Measurements from ENCODE around the gene KRTAP1-5.
"Not testable (repeated sequence)": the region's sequence is repeated elsewhere in the genome, so short reads cannot be mapped to it uniquely, and the experiment has no call there.

KRTAP1-5 gene

DNA sequence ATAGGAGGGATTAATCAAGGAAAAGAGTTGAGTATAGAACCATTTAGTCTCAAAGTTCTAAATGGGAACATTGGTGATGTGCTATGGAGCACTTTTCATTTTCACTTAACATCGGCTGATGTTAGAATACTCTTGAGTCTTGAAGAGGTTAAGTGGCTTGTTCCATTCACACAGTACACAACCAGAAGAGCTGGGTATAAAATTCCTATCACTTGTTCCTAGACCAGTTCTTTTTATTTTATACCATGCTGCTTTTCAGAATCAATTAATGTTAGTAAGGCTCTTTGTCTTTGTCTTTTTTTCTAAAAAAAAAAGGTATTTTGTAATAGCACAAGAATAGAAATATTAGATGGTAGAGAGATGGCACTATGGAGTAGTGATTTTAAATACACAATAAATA, 15.9 kb upstream of the KRTAP1-5 start:
- TF ChIP-seq, protein P1, sequence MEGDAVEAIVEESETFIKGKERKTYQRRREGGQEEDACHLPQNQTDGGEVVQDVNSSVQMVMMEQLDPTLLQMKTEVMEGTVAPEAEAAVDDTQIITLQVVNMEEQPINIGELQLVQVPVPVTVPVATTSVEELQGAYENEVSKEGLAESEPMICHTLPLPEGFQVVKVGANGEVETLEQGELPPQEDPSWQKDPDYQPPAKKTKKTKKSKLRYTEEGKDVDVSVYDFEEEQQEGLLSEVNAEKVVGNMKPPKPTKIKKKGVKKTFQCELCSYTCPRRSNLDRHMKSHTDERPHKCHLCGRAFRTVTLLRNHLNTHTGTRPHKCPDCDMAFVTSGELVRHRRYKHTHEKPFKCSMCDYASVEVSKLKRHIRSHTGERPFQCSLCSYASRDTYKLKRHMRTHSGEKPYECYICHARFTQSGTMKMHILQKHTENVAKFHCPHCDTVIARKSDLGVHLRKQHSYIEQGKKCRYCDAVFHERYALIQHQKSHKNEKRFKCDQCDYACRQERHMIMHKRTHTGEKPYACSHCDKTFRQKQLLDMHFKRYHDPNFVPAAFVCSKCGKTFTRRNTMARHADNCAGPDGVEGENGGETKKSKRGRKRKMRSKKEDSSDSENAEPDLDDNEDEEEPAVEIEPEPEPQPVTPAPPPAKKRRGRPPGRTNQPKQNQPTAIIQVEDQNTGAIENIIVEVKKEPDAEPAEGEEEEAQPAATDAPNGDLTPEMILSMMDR (IDR thresholded peaks at IDR 0.05; ENCODE audit: low read depth, low read length, missing control alignments) = no peak
- H3K4me3 ChIP-seq (replicated peaks; ENCODE audit: low read depth, low read length) = no peak overlapping the region
- no peak for DNase-seq (ENCODE audit: extremely low read depth, low read depth)

DNA sequence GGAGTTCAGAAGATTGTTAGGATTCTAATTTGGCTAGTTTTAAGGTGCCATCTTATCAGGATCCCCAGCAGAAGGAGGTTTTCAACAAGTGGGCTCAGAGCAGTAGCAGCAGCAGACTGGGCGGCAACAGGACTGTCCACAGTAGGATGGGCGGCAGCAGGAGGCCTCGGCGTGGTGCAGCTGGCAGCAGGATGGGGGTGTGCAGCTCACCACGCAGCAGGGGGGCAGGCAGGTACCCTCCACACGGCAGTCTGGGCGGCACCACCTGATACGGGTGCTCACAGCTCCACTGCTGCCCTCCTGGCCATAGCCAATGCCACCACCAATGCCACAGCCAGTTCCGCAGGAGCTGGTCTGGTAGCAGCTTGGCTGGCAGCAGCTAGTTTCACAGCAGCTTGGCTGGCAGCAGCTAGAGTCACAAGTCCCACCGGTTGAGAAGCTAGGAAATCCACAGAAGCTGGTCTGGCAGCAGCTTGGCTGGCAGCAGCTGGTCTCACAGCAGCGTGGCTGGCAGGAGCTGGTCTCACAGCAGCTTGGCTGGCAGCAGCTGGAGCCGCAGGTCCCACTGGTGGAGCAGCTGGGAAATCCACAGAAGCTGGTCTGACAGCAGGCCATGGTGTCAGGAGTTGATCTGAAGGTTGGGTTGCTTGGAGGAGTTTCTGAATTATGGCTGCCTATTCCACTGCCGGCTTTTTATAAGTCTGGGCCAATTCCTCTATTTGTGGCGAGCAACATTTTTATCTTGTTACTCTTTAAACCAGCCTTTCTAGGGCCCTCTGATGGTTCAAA, 14.0 kb upstream of the KRTAP1-5 start, which contains the start of gene KRTAP1-1:
TSS of gene KRTAP1-1 (minus strand) at position 668 of the 789 bp plus-strand sequence. CDS start at position 615, 53 bp downstream.
- not testable (repeated sequence) for H3K4me3 ChIP-seq (replicated peaks; ENCODE audit: low read depth, low read length); DNase-seq (ENCODE audit: extremely low read depth, low read depth)

DNA sequence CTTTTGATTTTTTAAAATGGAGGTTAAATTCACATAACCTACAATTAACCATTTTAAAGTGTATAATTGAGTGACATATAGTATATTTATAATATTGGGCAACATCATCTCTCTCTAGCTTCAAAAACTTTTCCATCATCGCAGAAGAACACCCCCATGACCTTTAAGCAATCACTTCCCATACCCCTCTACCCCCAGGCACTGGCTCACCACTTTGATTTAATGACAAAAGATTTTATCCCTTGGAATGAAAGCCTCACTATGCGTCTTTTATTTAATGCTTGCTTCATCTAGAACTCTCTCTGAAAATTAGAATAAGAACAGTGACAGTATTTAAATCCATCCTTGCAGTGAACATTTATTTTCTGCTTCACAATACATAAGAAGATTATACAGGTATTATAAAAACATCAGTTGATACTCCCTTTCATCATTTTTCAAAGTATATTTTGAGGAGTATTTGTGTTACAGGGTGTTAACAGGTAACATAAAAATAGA, 10.9 kb upstream of the KRTAP1-5 start:
- TF ChIP-seq, protein P1 (IDR thresholded peaks at IDR 0.05; ENCODE audit: low read depth, low read length, missing control alignments) = no peak
- no peak for DNase-seq (ENCODE audit: extremely low read depth, low read depth)
- no peak overlapping the region for H3K4me3 ChIP-seq (replicated peaks; ENCODE audit: low read depth, low read length)

DNA sequence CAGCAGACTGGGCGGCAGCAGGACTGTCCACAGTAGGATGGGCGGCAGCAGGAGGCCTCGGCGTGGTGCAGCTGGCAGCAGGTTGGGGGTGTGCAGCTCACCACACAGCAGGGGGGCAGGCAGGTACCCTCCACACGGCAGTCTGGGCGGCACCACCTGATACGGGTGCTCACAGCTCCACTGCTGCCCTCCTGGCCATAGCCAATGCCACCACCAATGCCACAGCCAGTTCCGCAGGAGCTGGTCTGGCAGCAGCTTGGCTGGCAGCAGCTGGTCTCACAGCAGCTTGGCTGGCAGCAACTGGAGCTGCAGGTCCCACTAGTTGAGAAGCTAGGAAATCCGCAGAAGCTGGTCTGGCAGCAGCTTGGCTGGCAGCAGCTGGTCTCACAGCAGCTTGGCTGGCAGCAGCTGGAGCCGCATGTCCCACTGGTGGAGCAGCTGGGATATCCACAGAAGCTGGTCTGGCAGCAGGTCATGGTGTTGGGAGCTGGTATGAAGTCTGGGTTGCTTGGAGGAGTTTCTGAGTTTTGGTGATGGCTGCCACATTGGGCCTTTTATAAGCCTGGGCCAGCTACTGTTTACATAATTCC, 7.4 kb upstream of the KRTAP1-5 start, which contains the start of gene KRTAP1-3:
TSS of gene KRTAP1-3 (minus strand) at position 529 of the 590 bp plus-strand sequence. CDS start at position 476, 53 bp downstream.
- not testable (repeated sequence) for DNase-seq (ENCODE audit: extremely low read depth, low read depth); H3K4me3 ChIP-seq (replicated peaks; ENCODE audit: low read depth, low read length)

DNA sequence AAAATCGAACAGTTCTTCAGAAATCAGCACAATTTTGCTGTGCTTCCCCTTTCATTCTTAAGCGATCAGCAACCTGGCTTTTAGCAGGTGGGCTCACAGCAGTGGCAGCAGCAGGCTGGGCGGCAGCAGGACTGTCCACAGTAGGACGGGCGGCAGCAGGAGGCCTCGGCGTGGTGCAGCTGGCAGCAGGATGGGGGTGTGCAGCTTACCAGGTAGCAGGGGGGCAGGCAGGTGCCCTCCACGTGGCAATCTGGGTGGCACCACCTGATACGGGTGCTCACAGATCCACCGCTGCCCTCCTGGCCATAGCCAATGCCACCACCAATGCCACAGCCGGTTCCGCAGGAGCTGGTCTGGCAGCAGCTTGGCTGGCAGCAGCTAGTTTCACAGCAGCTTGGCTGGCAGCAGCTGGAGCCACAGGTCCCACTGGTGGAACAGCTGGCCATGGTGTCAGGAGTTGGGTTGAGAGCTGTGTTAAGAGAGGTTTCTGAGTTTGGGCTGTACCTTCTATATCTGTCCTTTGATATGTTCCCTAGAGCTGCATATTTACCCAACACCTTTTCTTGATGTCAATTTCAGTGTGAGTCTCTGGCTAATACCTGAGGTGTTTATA, 2.7 kb upstream of the KRTAP1-5 start, which contains the start of gene KRTAP1-4:
TSS of gene KRTAP1-4 (minus strand) at position 563 of the 613 bp plus-strand sequence. CDS start at position 446, 117 bp downstream.
- H3K4me3 ChIP-seq (replicated peaks; ENCODE audit: low read depth, low read length) = no peak within 1 kb of the TSS
- DNase-seq (ENCODE audit: extremely low read depth, low read depth) = no peak
- TF ChIP-seq, protein P1 (IDR thresholded peaks at IDR 0.05; ENCODE audit: low read depth, low read length, missing control alignments) = no peak

DNA sequence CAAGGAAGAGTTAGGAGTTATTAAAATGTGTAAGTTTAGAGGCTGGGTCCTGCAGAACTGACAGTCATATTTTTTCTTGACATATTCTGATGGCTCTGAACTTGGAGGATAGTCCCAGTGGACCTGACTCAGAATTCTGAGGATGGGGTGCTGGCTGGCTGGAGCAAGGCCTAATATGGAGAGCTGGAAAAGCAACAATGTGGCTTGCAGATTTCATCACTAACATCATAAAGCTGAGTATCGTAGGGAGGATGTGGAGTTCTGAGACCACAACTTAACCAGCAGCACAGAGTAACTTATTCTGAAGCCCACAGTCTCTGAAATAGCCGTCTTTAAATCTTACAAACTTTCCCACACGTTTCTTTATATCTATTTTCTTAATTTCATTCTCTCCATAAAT, 2.3 kb downstream of the KRTAP1-5 start:
- TF ChIP-seq, protein P1 (IDR thresholded peaks at IDR 0.05; ENCODE audit: low read depth, low read length, missing control alignments) = no peak
- no peak for DNase-seq (ENCODE audit: extremely low read depth, low read depth)
- no peak overlapping the region for H3K4me3 ChIP-seq (replicated peaks; ENCODE audit: low read depth, low read length)

DNA sequence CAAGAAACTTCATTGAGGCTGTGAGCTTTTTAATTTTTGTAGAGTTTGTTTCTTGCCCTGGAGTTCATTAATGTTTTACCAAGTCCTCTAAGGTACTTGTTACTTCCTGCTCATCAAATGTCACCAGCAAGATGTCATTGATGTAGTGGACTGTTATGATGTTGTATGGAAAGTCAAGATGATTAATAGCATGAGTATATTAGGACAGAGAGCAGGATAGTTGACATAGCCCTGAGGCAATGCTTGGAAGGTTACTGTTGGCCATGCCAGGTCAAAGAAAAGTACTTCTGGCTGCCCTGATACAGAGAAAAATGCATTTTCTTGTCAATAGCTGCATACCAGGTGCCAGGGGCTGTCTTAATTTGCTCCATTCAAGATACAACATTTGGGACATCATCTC, 6.7 kb downstream of the KRTAP1-5 start:
- no peak for DNase-seq (ENCODE audit: extremely low read depth, low read depth)

More for the DNA sequence above, 6.7 kb downstream of the KRTAP1-5 start:
- no peak overlapping the region for H3K4me3 ChIP-seq (replicated peaks; ENCODE audit: low read depth, low read length)
- TF ChIP-seq, protein P1 (IDR thresholded peaks at IDR 0.05; ENCODE audit: low read depth, low read length, missing control alignments) = no peak
